ENCODE data around the gene GRK7.
"Not testable (repeated sequence)": the region's sequence is repeated elsewhere in the genome, so short reads cannot be mapped to it uniquely, and the experiment has no call there.

Gene GRK7

GRCh38 chr3:141788149-141788548, 24.9 kb downstream of the GRK7 start:
- no peak overlapping the region for H3K4me3 ChIP-seq (ENCODE audit: control insufficient read depth, low read depth, low read length)
- TF ChIP-seq CTCF (IDR thresholded peaks at IDR 0.05; ENCODE audit: control insufficient read depth, insufficient read depth, low read depth, low read length, missing control alignments): no peak
- DNase-seq (ENCODE audit: low read depth): no peak

- not testable (repeated sequence) for DNase-seq (ENCODE audit: low read depth); H3K4me3 ChIP-seq (ENCODE audit: control insufficient read depth, low read depth, low read length)
Measured at GRCh38 chr3:141788750-141789149, 25.5 kb downstream of the GRK7 start.

DNA sequence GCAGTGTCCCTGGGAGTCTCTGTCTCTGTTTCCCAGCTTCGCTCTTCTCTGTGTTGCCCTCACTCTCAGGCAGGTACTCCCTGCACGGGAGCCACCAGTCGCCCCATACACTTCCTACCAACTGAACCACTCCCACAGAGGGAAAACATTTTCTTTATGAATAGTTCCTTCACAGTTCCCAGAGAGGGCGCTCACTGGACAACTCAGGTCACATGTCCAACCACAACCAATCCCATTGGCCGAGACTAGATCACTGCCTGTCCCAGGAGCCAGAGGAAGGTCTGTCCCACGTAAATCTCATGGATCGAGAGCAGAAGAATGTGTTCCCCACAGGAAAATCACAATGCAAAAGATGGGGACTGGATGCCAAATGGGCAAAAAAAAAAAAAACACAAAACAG, 26.1 kb downstream of the GRK7 start:
- no peak for TF ChIP-seq CTCF (IDR thresholded peaks at IDR 0.05; ENCODE audit: control insufficient read depth, insufficient read depth, low read depth, low read length, missing control alignments)
- no peak for DNase-seq (ENCODE audit: low read depth)
- no peak overlapping the region for H3K4me3 ChIP-seq (ENCODE audit: control insufficient read depth, low read depth, low read length)

DNA sequence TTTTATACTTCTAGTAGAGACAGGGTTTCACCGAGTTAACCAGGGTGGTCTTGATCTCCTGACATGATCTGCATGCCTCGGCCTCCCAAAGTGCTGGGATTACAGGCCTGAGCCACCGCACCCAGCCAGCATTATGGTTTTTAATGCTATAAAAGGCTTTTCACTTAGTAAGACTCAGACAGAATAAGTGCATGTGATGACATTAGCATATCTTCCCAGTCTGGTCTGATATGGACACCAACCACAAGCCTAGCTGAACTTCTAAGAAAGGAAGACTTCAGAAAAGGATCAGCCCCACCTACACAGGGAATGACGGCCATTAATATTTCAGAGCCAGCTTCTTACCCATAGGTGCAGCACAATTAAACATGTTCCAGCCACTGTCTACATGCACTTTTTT, 27.0 kb downstream of the GRK7 start:
- H3K4me3 ChIP-seq (ENCODE audit: control insufficient read depth, low read depth, low read length): no peak overlapping the region
- TF ChIP-seq CTCF (IDR thresholded peaks at IDR 0.05; ENCODE audit: control insufficient read depth, insufficient read depth, low read depth, low read length, missing control alignments): no peak
- DNase-seq (ENCODE audit: low read depth): no peak

- no peak for DNase-seq (ENCODE audit: low read depth)
- no peak overlapping the region for H3K4me3 ChIP-seq (ENCODE audit: control insufficient read depth, low read depth, low read length)
- no peak for TF ChIP-seq CTCF (IDR thresholded peaks at IDR 0.05; ENCODE audit: control insufficient read depth, insufficient read depth, low read depth, low read length, missing control alignments)
Measured at GRCh38 chr3:141792495-141792894, 29.3 kb downstream of the GRK7 start.

DNA sequence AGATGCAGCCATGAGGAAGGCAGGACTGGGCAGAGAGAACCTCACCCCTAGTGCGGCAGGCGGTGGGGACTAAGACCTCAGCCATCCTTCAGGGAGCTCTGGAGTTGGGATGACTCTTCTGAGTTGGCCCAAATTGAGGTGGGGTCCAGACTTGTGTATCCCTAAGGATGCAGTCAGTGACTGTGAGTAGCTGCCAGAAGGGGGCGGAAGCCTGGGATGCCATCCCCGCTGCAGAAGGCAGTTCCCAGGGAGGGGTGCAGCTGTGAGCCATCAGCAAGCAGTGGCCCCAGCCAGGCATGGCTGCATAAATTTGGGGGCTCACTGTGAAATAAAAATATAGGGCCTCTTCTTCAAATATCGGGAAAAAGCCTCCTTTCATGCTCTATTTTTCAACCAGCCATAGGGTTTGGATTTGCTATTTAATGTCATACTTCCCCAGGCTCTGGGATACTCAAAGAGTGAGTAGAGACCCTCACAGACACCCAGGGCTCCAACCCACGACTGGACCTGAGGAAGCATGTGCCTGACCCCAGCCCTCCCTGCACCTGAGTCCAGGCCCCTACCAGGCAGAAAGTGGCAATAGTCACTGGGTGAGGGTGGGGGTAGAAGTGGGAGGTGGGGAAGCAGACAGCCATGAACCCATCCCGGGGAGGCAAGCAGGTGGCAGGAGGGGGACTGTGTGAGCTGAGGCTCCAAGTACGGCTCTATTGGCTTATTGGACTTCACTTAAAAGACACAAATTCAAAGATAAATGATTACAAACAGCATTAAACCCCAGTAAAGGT, 30.5 kb downstream of the GRK7 start:
- no peak overlapping the region for H3K4me3 ChIP-seq (ENCODE audit: control insufficient read depth, low read depth, low read length)
- DNase-seq (ENCODE audit: low read depth): no peak
- no peak for TF ChIP-seq CTCF (IDR thresholded peaks at IDR 0.05; ENCODE audit: control insufficient read depth, insufficient read depth, low read depth, low read length, missing control alignments)

- TF ChIP-seq CTCF (IDR thresholded peaks at IDR 0.05; ENCODE audit: control insufficient read depth, insufficient read depth, low read depth, low read length, missing control alignments): no peak
- no peak overlapping the region for H3K4me3 ChIP-seq (ENCODE audit: control insufficient read depth, low read depth, low read length)
- no peak for DNase-seq (ENCODE audit: low read depth)
Measured at GRCh38 chr3:141795276-141795675, 32.1 kb downstream of the GRK7 start.

All from AG09309 (cell line).